Adrenal gland (tissue), 5 donors: ENCODE data around the gene MLNR.

Experiments
- POLR2A ChIP-seq, 2 donors: fragments of 450-650 bp; IDR thresholded peaks; one replicate each; pipeline ENCODE4 v1.6.1; 2017; ENCODE audit warnings: antibody characterized with exemption in 2 of 2, mild to moderate bottlenecking in 2 of 2, moderate library complexity in 1 of 2
- TF ChIP-seq, protein P1 (sequence below), 6 experiments: fragments of 450-650 bp in 4 of 6; fragments of 200-600 bp in 2 of 6; sonication (generic) in 1 of 6; IDR thresholded peaks; 1 replicate in 5 of 6; 2 replicates in 1 of 6; pipeline versions ENCODE4 v1.5.1 to v1.8.0; 2016 to 2021; ENCODE audit warnings: antibody characterized with exemption in 6 of 6, mild to moderate bottlenecking in 2 of 6, moderate library complexity in 1 of 6
- donor health status: DM: no; HTN: no; CAD: no.

DNA sequence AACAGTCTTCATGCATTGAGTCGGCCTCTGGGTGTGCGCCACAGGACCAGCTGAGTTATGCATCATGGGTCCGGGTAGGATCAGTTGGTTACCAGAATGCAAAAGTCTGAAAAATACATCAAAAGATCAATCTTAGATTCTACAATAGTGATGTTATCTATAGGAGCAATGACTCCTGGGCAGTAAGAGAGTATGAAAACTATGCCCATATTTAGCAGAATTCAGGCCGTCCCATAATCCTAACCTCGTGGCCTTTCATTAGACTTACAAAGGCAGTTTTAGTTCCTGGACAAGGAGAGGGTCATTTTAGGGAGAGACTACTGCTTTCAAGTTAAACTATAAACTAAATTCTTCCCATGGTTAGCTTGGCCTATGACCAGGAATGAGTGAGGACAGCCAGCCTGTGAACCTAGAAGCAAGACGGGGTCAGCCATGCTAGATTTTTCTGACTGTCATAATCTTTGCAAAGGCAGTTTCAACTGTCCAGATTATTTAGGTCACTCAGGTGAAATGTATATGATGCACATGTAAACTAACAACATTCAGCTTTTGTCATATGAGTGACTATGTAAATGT, 15.8 kb downstream of the MLNR start:
- TF ChIP-seq POLR2A (IDR thresholded peaks at IDR 0.05) = no peak
- TF ChIP-seq, protein P1, sequence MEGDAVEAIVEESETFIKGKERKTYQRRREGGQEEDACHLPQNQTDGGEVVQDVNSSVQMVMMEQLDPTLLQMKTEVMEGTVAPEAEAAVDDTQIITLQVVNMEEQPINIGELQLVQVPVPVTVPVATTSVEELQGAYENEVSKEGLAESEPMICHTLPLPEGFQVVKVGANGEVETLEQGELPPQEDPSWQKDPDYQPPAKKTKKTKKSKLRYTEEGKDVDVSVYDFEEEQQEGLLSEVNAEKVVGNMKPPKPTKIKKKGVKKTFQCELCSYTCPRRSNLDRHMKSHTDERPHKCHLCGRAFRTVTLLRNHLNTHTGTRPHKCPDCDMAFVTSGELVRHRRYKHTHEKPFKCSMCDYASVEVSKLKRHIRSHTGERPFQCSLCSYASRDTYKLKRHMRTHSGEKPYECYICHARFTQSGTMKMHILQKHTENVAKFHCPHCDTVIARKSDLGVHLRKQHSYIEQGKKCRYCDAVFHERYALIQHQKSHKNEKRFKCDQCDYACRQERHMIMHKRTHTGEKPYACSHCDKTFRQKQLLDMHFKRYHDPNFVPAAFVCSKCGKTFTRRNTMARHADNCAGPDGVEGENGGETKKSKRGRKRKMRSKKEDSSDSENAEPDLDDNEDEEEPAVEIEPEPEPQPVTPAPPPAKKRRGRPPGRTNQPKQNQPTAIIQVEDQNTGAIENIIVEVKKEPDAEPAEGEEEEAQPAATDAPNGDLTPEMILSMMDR (IDR thresholded peaks at IDR 0.05) = no peak
